ENCODE data around the gene RAB8B. TPM values are rescaled to one million over a fixed set of nuclear protein-coding genes. Genes with fewer than 3 reads are reported as not detected.
A peak's percentile ranks its signal among the peaks of the same experiment; 100 is the strongest.

The RAB8B gene
- total and polyA plus RNA-seq, 9 of the 15 experiments (the other 6 are each of a cell fraction or from before 2014, with no cell fraction given) = 7.8 to 32.1 (median 24.2) TPM

- TF ChIP-seq TEAD4 (IDR thresholded peaks at IDR 0.05; ENCODE audit: low read length) = peak; percentile 35; the same call in 1 of the 2 replicates
- TF ChIP-seq TEAD4 (CRISPR knock-in tag; IDR thresholded peaks at IDR 0.05; ENCODE audit: borderline replicate concordance) = no peak
- TF ChIP-seq MTA1 (IDR thresholded peaks at IDR 0.05; ENCODE audit: borderline replicate concordance) = peak; percentile 46; the same call in 1 of the 2 replicates
- TF ChIP-seq ESRRA (IDR thresholded peaks at IDR 0.05; ENCODE audit: borderline replicate concordance, low read depth) = peak; percentile 80
- peak; percentile 63 for TF ChIP-seq ZNF384 (IDR thresholded peaks at IDR 0.05; ENCODE audit: low read depth, low read length)
- TF ChIP-seq ZHX1 (conservative IDR thresholded peaks at IDR 0.05; ENCODE audit: low read length) = no peak
- TF ChIP-seq CTBP1 (IDR thresholded peaks at IDR 0.05; ENCODE audit: borderline replicate concordance) = peak; percentile 35; the same call in 1 of the 2 replicates
- TF ChIP-seq SAP30 (IDR thresholded peaks at IDR 0.05; ENCODE audit: borderline replicate concordance, insufficient read depth, low read depth, low read length, poor library complexity, severe bottlenecking) = no peak
- TF ChIP-seq KLF13 (tag; IDR thresholded peaks at IDR 0.05; ENCODE audit: borderline replicate concordance, low read depth) = no peak
- TF ChIP-seq E2F1 (CRISPR knock-in tag; IDR thresholded peaks at IDR 0.05) = no peak
- no peak for TF ChIP-seq ZNF41 (CRISPR knock-in tag; conservative IDR thresholded peaks at IDR 0.05)
- no peak for TF ChIP-seq YY1 (IDR thresholded peaks at IDR 0.05; ENCODE audit: borderline replicate concordance in 1 of 3, control insufficient read depth in 1 of 3, extremely low read depth in 1 of 3, insufficient read depth in 3 of 3, insufficient read length in 1 of 3, insufficient replicate concordance in 2 of 3, low read depth in 1 of 3, low read length in 2 of 3)
- no peak for TF ChIP-seq SP2 (IDR thresholded peaks at IDR 0.05; ENCODE audit: extremely low read depth, low read depth, low read length, poor library complexity, severe bottlenecking)
- TF ChIP-seq U2AF2 (optimal IDR thresholded peaks at IDR 0.05; ENCODE audit: low read depth, low read length) = no peak
- TF ChIP-seq NFE2 (IDR thresholded peaks at IDR 0.05; ENCODE audit: low read depth) = peak; percentile 51
- no peak for TF ChIP-seq GATAD2B (IDR thresholded peaks at IDR 0.05; ENCODE audit: borderline replicate concordance)
- no peak for TF ChIP-seq STAT5A (IDR thresholded peaks at IDR 0.05; ENCODE audit: borderline replicate concordance, low read length)
These were observed 102.8 kb downstream of the RAB8B start (continued) for GRCh38 chr15:63292241-63292640.
